NCI-H2107 treated with DMSO at 0.1 percent for 48 hours (cell line): ENCODE measurements around the gene IMP4.
"Not testable (repeated sequence)": the region's sequence is repeated elsewhere in the genome, so short reads cannot be mapped to it uniquely, and the experiment has no call there.

Experiments used
- DNase-seq: peaks from one replicate; lab custom pipeline; 2025; ENCODE audit not compliant: unreplicated experiment; lab: John Stamatoyannopoulos, UW

Gene IMP4, protein sequence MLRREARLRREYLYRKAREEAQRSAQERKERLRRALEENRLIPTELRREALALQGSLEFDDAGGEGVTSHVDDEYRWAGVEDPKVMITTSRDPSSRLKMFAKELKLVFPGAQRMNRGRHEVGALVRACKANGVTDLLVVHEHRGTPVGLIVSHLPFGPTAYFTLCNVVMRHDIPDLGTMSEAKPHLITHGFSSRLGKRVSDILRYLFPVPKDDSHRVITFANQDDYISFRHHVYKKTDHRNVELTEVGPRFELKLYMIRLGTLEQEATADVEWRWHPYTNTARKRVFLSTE

DNA sequence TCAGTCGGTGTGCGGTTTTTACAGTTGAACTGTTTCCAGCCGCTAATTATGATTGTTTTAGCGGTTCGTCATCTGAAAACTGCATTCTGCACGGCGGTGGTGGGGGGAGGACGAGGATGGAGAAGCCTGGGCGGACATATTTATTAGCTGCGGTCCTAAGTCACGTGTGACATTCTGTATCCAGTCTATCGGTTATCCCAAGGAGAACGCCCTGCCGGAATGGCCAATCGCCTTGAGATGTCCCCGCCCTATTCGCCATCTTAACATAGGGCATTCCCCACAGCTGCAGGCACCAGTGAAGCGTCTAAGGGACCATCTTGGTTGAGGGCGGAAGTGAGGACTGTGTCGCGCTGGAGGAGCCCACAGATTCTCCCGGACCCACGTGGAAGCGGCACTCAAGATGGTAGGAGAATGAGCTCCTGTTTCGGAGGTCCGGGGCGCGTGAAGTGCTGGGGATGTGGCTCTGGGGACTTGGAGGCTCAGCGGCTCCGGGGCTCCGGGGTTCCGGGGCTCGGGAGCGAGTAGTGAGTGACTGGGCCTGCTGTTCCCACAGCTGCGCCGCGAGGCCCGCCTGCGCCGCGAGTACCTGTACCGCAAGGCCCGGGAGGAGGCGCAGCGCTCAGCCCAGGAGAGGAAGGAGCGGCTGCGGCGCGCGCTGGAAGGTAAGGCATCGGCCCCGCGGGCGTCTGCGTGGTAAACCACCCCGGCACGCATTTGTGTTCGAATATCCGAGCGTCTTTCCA is at the start of gene IMP4:
Gene IMP4, plus strand, starts transcription at position 365 of the 743 bp plus-strand sequence. Its CDS starts 36 bp downstream, at position 401.
- DNase-seq: peak; percentile 97

- DNase-seq: no peak
These were observed 42.3 kb upstream of the IMP4 start for GRCh38 chr2:130300258-130300969.

DNA sequence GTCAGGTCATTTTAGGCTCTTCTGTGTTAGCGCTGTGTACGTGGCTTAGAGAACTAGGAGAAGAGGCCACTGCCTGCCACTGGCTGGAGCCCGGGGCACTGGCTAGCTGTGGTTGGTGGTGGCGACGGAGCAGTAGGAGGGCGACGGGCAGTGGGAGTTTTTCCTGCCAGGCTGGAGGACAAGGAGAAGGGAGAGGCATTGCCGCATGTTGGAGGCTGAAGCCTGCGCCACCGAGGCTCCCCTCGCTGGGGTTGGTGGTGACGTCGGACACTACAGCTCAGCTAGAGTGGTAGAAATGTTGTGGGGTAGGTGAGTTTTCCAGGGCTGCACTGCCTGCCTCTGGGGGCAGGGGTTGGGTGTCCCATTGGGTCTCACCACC is 41.7 kb upstream of the IMP4 start:
- DNase-seq: no peak

- no peak for DNase-seq
These were observed 40.4 kb upstream of the IMP4 start for GRCh38 chr2:130302164-130302886.

DNA sequence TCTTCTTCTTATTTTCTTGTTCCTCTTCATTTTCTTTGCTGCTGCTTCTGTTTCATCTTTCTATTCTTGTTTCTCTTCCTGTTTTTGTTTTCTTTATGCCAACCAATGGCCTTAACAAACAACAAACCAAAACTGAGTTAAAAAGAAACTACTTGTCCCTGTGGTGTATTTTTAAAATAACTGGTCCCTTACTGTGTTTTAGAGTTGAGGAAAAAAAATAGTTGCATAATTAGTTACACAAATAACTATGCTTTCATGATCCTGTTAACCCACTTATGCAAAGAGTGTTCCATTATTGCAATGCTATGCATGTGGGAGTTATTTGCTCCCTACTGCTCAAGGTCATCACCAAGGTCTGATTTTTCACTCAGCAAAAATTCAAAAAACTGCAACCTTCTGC is 39.5 kb upstream of the IMP4 start:
- no peak for DNase-seq

DNA sequence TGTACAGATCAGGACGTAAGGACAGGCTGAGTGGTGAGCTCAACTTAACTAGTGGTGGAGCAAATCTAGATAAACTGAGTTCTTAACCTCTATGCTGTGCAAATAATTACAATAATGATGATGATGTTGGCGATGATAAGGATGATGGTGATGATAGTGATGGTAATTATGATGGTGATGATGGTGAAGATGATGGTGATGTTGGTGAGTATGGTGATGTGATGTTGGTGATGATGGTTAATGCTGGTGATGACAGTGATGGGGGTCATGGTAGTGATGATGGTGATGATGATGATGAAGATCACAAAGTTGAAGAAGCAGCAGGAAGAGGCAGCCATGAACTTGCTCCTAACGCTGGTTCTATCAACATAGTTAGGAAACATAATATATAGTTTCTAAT is 38.0 kb upstream of the IMP4 start:
- DNase-seq: no peak

- DNase-seq: no peak
These were observed 34.8 kb upstream of the IMP4 start for GRCh38 chr2:130307850-130308249.

DNA sequence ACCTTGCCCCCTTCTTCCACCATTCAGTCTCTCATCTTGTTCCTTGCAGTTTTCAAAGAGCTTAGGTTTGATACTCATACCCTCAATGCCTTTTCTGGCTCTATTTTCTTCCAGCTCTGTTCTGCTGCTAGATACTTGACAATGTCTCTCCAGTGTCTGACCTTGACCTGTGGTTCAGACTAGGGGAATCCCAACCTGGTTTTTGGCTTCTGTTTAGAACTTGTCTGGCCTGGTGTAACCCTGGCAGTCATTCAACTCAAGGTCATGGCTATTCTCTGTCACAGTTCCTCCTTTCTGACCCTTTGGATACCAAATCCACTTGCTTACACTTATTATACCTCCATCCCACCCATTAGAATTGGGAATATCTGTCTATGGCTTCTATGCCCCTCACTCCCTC is 31.8 kb upstream of the IMP4 start:
- DNase-seq: no peak

- DNase-seq: no peak
These were observed 28.8 kb upstream of the IMP4 start for GRCh38 chr2:130313812-130314334.

GRCh38 chr2:130314377-130314776 is 28.3 kb upstream of the IMP4 start:
- DNase-seq: no peak

DNA sequence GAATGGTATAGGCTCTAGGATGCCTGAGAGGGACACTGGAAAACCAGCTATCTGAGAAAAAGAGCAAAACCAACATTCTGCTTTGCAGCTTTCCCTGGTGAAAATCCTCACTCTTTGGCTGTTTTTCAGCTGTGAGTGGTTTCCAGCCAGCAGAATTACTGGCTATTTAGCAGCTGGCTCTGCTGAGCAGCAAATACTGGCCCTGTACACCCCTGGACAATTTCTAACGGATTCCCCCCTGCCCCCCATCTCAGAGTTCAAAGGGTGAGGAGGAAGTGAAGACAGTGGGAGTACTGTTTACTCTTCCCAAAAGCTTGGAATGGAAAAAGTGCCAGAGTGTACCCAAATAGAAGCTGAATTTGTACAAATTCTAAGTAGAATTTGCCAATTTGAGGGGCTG is 26.1 kb upstream of the IMP4 start:
- DNase-seq: no peak

DNA sequence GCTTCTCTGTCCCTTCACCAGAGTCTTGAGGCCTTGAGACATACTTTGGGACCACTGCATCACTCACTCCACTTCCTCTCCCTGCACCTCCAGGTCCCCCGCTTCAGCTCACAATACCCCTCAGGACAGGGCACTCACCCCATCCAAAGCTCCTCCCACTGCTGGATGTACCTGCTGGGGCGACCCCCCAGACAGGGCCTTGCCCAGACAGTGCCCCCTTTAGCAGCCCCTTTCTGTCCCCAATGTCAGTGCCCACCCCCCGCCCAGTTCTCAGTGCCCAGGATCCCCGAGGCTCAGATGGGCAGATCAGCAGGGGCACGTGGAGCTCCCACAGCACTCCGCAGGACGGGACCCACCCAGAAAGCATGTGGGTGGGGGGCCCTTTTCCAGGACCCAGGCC is 23.8 kb upstream of the IMP4 start:
- no peak for DNase-seq

GRCh38 chr2:130319536-130319935 is 23.2 kb upstream of the IMP4 start:
- DNase-seq: no peak

GRCh38 chr2:130327703-130328527 is 14.8 kb upstream of the IMP4 start:
- no peak for DNase-seq

- DNase-seq: no peak
These were observed 14.0 kb upstream of the IMP4 start for GRCh38 chr2:130328710-130329109.

DNA sequence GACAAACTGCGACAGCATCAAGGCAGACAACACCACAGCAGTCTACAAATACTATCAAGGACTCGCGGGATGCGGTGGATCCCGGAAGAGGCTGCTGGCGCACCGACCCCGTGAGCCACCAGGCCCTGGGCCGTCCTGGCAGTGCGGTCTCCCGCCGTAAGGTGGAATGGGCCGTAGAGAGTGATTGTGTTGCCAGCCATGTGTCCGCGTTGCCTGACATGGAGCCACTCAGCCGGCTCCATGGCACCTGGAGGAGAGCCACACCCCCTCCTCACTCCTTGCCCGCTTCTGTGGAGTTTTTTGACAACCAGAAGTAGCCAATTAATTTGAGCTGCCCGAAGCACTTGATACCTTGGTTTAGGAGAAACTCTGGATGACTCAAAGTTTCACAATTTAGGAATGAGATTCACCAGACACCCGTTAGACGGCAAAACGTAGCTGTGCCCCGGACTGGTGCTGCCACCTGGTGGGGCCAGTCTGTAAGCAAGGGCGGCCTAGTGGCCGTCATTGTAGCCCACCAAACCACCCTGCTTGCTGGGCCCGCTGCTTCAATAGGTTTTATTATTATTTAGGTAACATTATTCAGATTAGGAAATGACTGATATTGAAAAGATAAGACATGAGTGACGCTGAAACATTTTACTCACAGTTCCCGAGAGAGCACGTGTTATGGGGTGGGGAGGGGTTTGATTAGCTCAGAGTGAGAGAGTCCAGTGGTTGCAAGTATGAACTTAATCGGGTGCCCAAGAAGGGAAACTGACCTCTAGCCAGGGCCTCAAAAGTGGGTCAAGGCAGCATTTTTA is 10.2 kb upstream of the IMP4 start:
- DNase-seq: peak; percentile 28

GRCh38 chr2:130333253-130333652 is 9.4 kb upstream of the IMP4 start:
- not testable (repeated sequence) for DNase-seq

GRCh38 chr2:130334026-130334425 is 8.7 kb upstream of the IMP4 start:
- DNase-seq: no peak

GRCh38 chr2:130335226-130335625 is 7.5 kb upstream of the IMP4 start:
- no peak for DNase-seq
